ENCODE measurements around the gene SEMA3G.

GRCh38 chr3:52446042-52446441 is 1.1 kb upstream of the SEMA3G start:
- TF ChIP-seq CTCF (IDR thresholded peaks at IDR 0.05; ENCODE audit: insufficient read depth, low read length) = no peak
- no peak for TF ChIP-seq POLR2AphosphoS5 (IDR thresholded peaks at IDR 0.05; ENCODE audit: low read depth)
- no peak for TF ChIP-seq REST (IDR thresholded peaks at IDR 0.05; ENCODE audit: insufficient replicate concordance, low read depth)
- TF ChIP-seq GABPA (IDR thresholded peaks at IDR 0.05; ENCODE audit: low read depth) = no peak
- TF ChIP-seq SPI1 (IDR thresholded peaks at IDR 0.05; ENCODE audit: borderline replicate concordance, low read depth) = no peak

All from HL-60 (cell line).